NT2/D1 (cell line): ENCODE measurements around the gene REPS1.

Source experiments
- YY1 ChIP-seq: IDR thresholded peaks from 2 replicates; pipeline ENCODE4 v1.6.1; 2011; ENCODE audit not compliant: insufficient read length, insufficient read depth
- ZNF274 ChIP-seq: IDR thresholded peaks from 2 replicates; pipeline ENCODE4 v1.6.1; 2011; ENCODE audit warnings: mild to moderate bottlenecking, low read depth, low read length

- TF ChIP-seq ZNF274 (no peak), YY1 (no peak)
These were observed 1.5 kb downstream of the REPS1 start for GRCh38 chr6:138986578-138986977.
